Mucosa of rectum (tissue), 2 donors: ENCODE data around the gene CDC45.

Experiments used
- H3K27ac ChIP-seq, 2 donors: one replicate each; pipeline ENCODE4 v1.7.0; 2013; ENCODE audit warnings: inconsistent platforms in 2 of 2, low read depth in 2 of 2, low read length in 2 of 2
- H3K27me3 ChIP-seq, 2 donors: one replicate each; pipeline ENCODE4 v1.7.0; 2013; ENCODE audit warnings: low read length in 2 of 2; ENCODE audit not compliant: control insufficient read depth in 2 of 2, insufficient read depth in 2 of 2
- H3K36me3 ChIP-seq, 2 donors: one replicate each; pipeline ENCODE4 v1.7.0; 2013; ENCODE audit warnings: low read length in 2 of 2; ENCODE audit not compliant: control insufficient read depth in 2 of 2, insufficient read depth in 2 of 2
- H3K4me1 ChIP-seq, 2 donors: one replicate each; pipeline ENCODE4 v1.7.0; 2013; ENCODE audit warnings: low read length in 2 of 2, mild to moderate bottlenecking in 1 of 2; ENCODE audit not compliant: control insufficient read depth in 2 of 2, insufficient read depth in 2 of 2
- H3K4me3 ChIP-seq, 2 donors: one replicate each; pipeline ENCODE4 v1.7.0; 2013; ENCODE audit warnings: low read length in 2 of 2
- H3K9ac ChIP-seq, 2 donors: one replicate each; pipeline ENCODE4 v1.7.0; 2013; ENCODE audit warnings: low read length in 2 of 2, low read depth in 1 of 2, mild to moderate bottlenecking in 1 of 2
- H3K9me3 ChIP-seq, 2 donors: one replicate each; pipeline ENCODE4 v1.7.0; 2013; ENCODE audit warnings: low read length in 2 of 2; ENCODE audit not compliant: control insufficient read depth in 2 of 2
- donor health status: healthy.
- donor health status: Normal muscosa, but diverticular disease.

CDC45 gene

GRCh38 chr22:19567157-19568009 lies 87.7 kb downstream of the CDC45 start:
- no peak overlapping the region for H3K4me3 ChIP-seq
- no peaks in the 10 kb centered on the region for H3K27me3 ChIP-seq
- no peaks in the 10 kb centered on the region for H3K9me3 ChIP-seq
- no peaks in the 10 kb centered on the region for H3K4me1 ChIP-seq
- no peak overlapping the region for H3K27ac ChIP-seq
- H3K9ac ChIP-seq: no peak overlapping the region
- no peaks in the 10 kb centered on the region for H3K36me3 ChIP-seq

- H3K36me3 ChIP-seq: no peaks in the 10 kb centered on the region
- H3K9ac ChIP-seq: no peak overlapping the region
- no peaks in the 10 kb centered on the region for H3K9me3 ChIP-seq
- H3K27me3 ChIP-seq: no peaks in the 10 kb centered on the region
- no peaks in the 10 kb centered on the region for H3K4me1 ChIP-seq
- H3K4me3 ChIP-seq: no peak overlapping the region
- no peak overlapping the region for H3K27ac ChIP-seq
Measured at GRCh38 chr22:19568337-19569275, 88.9 kb downstream of the CDC45 start.

- Histone ChIP-seq H3K9ac (no peak overlapping the region), H3K4me3 (no peak overlapping the region), H3K4me1 (no peaks in the 10 kb centered on the region), H3K36me3 (no peaks in the 10 kb centered on the region), H3K27ac (no peak overlapping the region), H3K9me3 (no peaks in the 10 kb centered on the region), H3K27me3 (no peaks in the 10 kb centered on the region)
Measured at GRCh38 chr22:19569276-19569640, 89.5 kb downstream of the CDC45 start.

- Histone ChIP-seq H3K27me3 (no peaks in the 10 kb centered on the region), H3K36me3 (no peaks in the 10 kb centered on the region), H3K4me3 (no peak overlapping the region), H3K9me3 (no peaks in the 10 kb centered on the region), H3K4me1 (no peaks in the 10 kb centered on the region), H3K27ac (no peak overlapping the region), H3K9ac (no peak overlapping the region)
Measured at GRCh38 chr22:19569976-19570375, 90.3 kb downstream of the CDC45 start.
